OCI-LY1 (cell line): ENCODE data around the gene ZSCAN5A.
"Not testable (repeated sequence)": the region's sequence is repeated elsewhere in the genome, so short reads cannot be mapped to it uniquely, and the experiment has no call there.

Source experiments
- H2AFZ ChIP-seq: fragments of 200-600 bp; sonication (generic), shearing (Covaris generic); 2 replicates; pipeline ENCODE4 v1.6.0; 2014; ENCODE audit warnings: antibody characterized with exemption, mild to moderate bottlenecking, low read length
- H3F3A ChIP-seq: fragments of 200-600 bp; sonication (generic), shearing (Covaris generic); 2 replicates; pipeline ENCODE4 v1.6.0; 2014; ENCODE audit warnings: mild to moderate bottlenecking, antibody characterized with exemption, low read length, moderate library complexity; ENCODE audit not compliant: insufficient read depth
- H3K27ac ChIP-seq: fragments of 200-600 bp; sonication (generic); 2 replicates; pipeline ENCODE4 v1.5.1; 2014; ENCODE audit warnings: low read length, mixed run types, mild to moderate bottlenecking, low read depth; ENCODE audit not compliant: poor library complexity, severe bottlenecking
- H3K27me3 ChIP-seq: fragments of 200-600 bp; sonication (generic); 2 replicates; pipeline ENCODE4 v1.6.0; 2014; ENCODE audit warnings: antibody characterized with exemption, mild to moderate bottlenecking, low read length, moderate library complexity; ENCODE audit not compliant: insufficient read depth
- H3K36me3 ChIP-seq: fragments of 200-600 bp; sonication (generic); 2 replicates; pipeline ENCODE4 v1.6.1; 2014; ENCODE audit warnings: mild to moderate bottlenecking, antibody characterized with exemption, low read length, moderate library complexity, mixed read lengths; ENCODE audit not compliant: insufficient read depth
- H3K4me1 ChIP-seq: fragments of 200-600 bp; sonication (generic); 2 replicates; pipeline ENCODE4 v1.5.1; 2014; ENCODE audit warnings: mild to moderate bottlenecking, low read length, moderate library complexity; ENCODE audit not compliant: insufficient read depth, severe bottlenecking
- H3K4me2 ChIP-seq: fragments of 200-600 bp; sonication (generic), shearing (Covaris generic); 2 replicates; pipeline ENCODE4 v1.6.1; 2014; ENCODE audit warnings: low read length
- H3K4me3 ChIP-seq: fragments of 200-600 bp; sonication (generic); 2 replicates; pipeline ENCODE4 v1.5.1; 2014; ENCODE audit warnings: low read length, low read depth, mild to moderate bottlenecking, mixed read lengths; ENCODE audit not compliant: poor library complexity, severe bottlenecking
- H3K79me2 ChIP-seq: fragments of 200-600 bp; shearing (Covaris generic); 2 replicates; pipeline ENCODE4 v1.6.1; 2016; ENCODE audit warnings: mixed run types, low read length, mixed read lengths; ENCODE audit not compliant: insufficient read depth
- H3K9ac ChIP-seq: fragments of 200-600 bp; sonication (generic), shearing (Covaris generic); 2 replicates; pipeline ENCODE4 v1.6.1; 2014; ENCODE audit warnings: mild to moderate bottlenecking, low read length, mixed read lengths
- H3K9me2 ChIP-seq: fragments of 200-600 bp; sonication (generic), shearing (Covaris generic); 2 replicates; pipeline ENCODE4 v1.6.1; 2014; ENCODE audit warnings: low read depth, mild to moderate bottlenecking, low read length, mixed read lengths
- H3K9me3 ChIP-seq: fragments of 200-600 bp; shearing (Covaris generic); 2 replicates; pipeline ENCODE4 v1.6.1; 2014; ENCODE audit warnings: low read length, mixed read lengths
- H4K20me1 ChIP-seq: fragments of 200-600 bp; sonication (generic), shearing (Covaris generic); 2 replicates; pipeline ENCODE4 v1.6.0; 2016; ENCODE audit warnings: mild to moderate bottlenecking, low read length; ENCODE audit not compliant: insufficient read depth
- EZH2 ChIP-seq: fragments of 200-600 bp; sonication (generic), shearing (Covaris generic); IDR thresholded peaks from 2 replicates; pipeline ENCODE4 v1.8.0; 2017; ENCODE audit warnings: borderline replicate concordance, mixed run types, mild to moderate bottlenecking, antibody characterized with exemption, low read length, moderate library complexity, mixed read lengths
- TF ChIP-seq, protein P1 (sequence below): fragments of 200-600 bp; sonication (generic), shearing (Covaris generic); IDR thresholded peaks from 2 replicates; pipeline ENCODE4 v1.5.1; 2017; ENCODE audit warnings: mild to moderate bottlenecking, antibody characterized with exemption, low read length, moderate library complexity, mixed read lengths

The ZSCAN5A gene

DNA sequence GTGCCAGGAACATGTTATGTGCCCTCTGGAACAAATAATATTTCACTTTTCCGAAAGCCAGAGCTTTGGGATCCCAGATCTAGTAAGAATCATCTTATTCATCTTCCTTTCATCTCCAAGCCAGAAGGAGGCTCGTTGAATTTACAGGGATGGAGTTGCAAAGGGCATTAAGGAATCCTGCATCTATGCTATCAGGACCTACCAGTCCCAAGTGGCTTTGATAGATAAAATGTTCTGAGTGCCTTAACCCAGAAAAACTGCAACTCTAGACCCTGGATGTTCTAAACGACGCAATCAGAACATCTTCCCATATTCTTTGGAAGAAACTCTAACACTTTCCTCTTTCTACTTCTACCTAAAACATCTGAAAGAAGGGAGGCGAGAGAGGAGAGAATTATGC, 51.3 kb downstream of the ZSCAN5A start:
- H3K4me3 ChIP-seq = no peak overlapping the region
- no peaks in the 10 kb centered on the region for H3K9me3 ChIP-seq
- no peak overlapping the region for H3K27ac ChIP-seq
- no peak overlapping the region for H3K9ac ChIP-seq
- no peaks in the 10 kb centered on the region for H3K36me3 ChIP-seq
- no peak overlapping the region for H2AFZ ChIP-seq
- no peaks in the 10 kb centered on the region for H3K4me1 ChIP-seq
- H3K79me2 ChIP-seq = no peaks in the 10 kb centered on the region
- H3K27me3 ChIP-seq = no peaks in the 10 kb centered on the region
- no peaks in the 10 kb centered on the region for H3K9me2 ChIP-seq
- no peak for TF ChIP-seq EZH2
- TF ChIP-seq, protein P1, sequence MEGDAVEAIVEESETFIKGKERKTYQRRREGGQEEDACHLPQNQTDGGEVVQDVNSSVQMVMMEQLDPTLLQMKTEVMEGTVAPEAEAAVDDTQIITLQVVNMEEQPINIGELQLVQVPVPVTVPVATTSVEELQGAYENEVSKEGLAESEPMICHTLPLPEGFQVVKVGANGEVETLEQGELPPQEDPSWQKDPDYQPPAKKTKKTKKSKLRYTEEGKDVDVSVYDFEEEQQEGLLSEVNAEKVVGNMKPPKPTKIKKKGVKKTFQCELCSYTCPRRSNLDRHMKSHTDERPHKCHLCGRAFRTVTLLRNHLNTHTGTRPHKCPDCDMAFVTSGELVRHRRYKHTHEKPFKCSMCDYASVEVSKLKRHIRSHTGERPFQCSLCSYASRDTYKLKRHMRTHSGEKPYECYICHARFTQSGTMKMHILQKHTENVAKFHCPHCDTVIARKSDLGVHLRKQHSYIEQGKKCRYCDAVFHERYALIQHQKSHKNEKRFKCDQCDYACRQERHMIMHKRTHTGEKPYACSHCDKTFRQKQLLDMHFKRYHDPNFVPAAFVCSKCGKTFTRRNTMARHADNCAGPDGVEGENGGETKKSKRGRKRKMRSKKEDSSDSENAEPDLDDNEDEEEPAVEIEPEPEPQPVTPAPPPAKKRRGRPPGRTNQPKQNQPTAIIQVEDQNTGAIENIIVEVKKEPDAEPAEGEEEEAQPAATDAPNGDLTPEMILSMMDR = no peak
- no peak overlapping the region for H3K4me2 ChIP-seq
- no peaks in the 10 kb centered on the region for H4K20me1 ChIP-seq
- H3F3A ChIP-seq = no peaks in the 10 kb centered on the region

DNA sequence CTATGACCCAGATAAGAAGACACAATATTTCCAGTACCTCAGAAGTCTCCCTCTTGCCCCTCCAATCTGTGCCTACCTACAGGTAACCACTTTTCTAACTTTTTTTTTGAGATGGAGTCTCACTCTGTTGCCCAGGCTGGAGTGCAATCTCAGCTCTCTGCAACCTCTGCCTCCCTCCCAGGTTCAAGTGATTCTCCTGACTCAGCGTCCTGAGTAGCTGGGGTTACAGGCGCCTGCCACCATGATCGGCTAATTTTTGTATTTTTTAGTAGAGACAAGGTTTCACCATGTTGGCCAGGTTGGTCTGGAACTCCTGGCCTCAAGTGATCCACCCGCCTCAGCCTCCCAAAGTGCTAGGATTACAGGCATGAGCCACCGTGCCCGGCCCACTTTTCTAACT, 52.7 kb downstream of the ZSCAN5A start:
- H2AFZ ChIP-seq, H3K27me3 ChIP-seq, H3K9me2 ChIP-seq, H3K79me2 ChIP-seq, H3K4me2 ChIP-seq, H3K36me3 ChIP-seq, H3F3A ChIP-seq, H3K9me3 ChIP-seq, H3K9ac ChIP-seq, H4K20me1 ChIP-seq, H3K4me3 ChIP-seq, H3K27ac ChIP-seq, H3K4me1 ChIP-seq: not testable (repeated sequence)

DNA sequence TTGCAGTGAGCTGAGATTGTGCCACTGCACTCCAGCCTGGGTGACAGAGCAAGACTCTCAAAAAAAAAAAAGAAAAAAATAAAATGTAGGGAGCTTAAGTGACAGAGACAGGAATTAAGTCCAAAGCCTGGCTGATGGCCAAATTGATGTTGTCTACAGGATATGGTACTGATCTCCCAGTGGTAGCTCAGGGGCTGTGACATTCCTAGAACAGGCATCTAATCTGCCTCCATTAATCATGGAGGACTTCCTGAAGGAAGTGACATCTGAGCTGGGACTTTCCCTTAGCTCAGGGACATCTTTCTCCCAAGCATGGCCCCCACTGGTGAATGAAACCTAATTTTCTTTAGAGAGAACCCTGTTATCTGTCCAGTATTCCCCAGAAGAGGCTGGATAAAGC, 53.5 kb downstream of the ZSCAN5A start:
- H3K27me3 ChIP-seq = no peaks in the 10 kb centered on the region
- H3K4me2 ChIP-seq = no peak overlapping the region
- H2AFZ ChIP-seq = no peak overlapping the region
- H3K4me1 ChIP-seq = no peaks in the 10 kb centered on the region
- H3K36me3 ChIP-seq = no peaks in the 10 kb centered on the region
- no peak overlapping the region for H3K4me3 ChIP-seq
- H3K79me2 ChIP-seq = no peaks in the 10 kb centered on the region
- no peaks in the 10 kb centered on the region for H4K20me1 ChIP-seq
- TF ChIP-seq, protein P1 = no peak
- no peak for TF ChIP-seq EZH2
- no peak overlapping the region for H3K27ac ChIP-seq
- no peaks in the 10 kb centered on the region for H3K9me3 ChIP-seq
- no peaks in the 10 kb centered on the region for H3F3A ChIP-seq
- no peak overlapping the region for H3K9ac ChIP-seq
- H3K9me2 ChIP-seq = no peaks in the 10 kb centered on the region

DNA sequence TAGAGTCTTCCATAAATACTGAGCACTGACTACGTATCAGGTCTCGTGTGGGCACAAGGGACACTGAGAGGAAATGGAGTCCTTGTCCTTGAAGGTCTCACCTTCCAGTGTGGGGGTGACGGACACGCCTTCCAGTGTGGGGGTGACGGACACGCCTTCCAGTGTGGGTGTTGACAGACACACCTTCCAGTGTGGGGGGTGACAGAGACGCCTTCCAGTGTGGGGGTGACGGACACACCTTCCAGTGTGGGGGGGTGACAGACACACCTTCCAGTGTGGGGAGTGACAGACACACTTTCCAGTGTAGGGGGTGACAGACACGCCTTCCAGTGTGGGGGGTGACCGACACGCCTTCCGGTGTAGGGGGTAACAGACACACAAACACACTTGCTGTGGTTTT, 56.4 kb downstream of the ZSCAN5A start:
- Histone ChIP-seq H4K20me1 (no peaks in the 10 kb centered on the region), H3K4me2 (no peak overlapping the region), H2AFZ (no peak overlapping the region), H3F3A (no peaks in the 10 kb centered on the region), H3K27me3 (no peaks in the 10 kb centered on the region), H3K4me3 (no peak overlapping the region), H3K9me3 (no peaks in the 10 kb centered on the region), H3K79me2 (no peaks in the 10 kb centered on the region), H3K9ac (no peak overlapping the region), H3K9me2 (no peaks in the 10 kb centered on the region), H3K36me3 (no peaks in the 10 kb centered on the region), H3K27ac (no peak overlapping the region), H3K4me1 (no peaks in the 10 kb centered on the region)
- TF ChIP-seq, protein P1 = no peak
- no peak for TF ChIP-seq EZH2
